Gastroesophageal sphincter (tissue), 4 donors: ENCODE results near the gene FOXD2. TPM values are rescaled to one million over a fixed set of nuclear protein-coding genes. Genes with fewer than 3 reads are reported as not detected.

Source experiments
- ATAC-seq: fragments of 150-250 bp; one replicate; pipeline ENCODE4 v1.9.1; 2016; ENCODE audit warnings: mild to moderate bottlenecking, moderate library complexity
- H3K27ac ChIP-seq, 4 donors: fragments of 200-600 bp; sonication (generic) in 3 of 4; 1 replicate in 3 of 4; 2 replicates in 1 of 4; pipeline ENCODE4 v1.5.1; 2016 to 2019
- H3K27me3 ChIP-seq: fragments of 200-600 bp; sonication (generic); one replicate; pipeline ENCODE4 v1.5.1; 2019
- H3K36me3 ChIP-seq, 2 donors: fragments of 200-600 bp; sonication (generic); one replicate each; pipeline ENCODE4 v1.5.1; 2019; ENCODE audit warnings: control low read depth in 1 of 2
- H3K4me1 ChIP-seq, 3 donors: fragments of 200-600 bp; sonication (generic); 1 replicate in 2 of 3; 2 replicates in 1 of 3; pipeline ENCODE4 v1.5.1; 2016 to 2019; ENCODE audit warnings: control low read depth in 2 of 3
- H3K4me3 ChIP-seq, 2 donors: fragments of 200-600 bp; sonication (generic); one replicate each; pipeline ENCODE4 v1.5.1; 2019; ENCODE audit warnings: mild to moderate bottlenecking in 1 of 2, moderate library complexity in 1 of 2
- H3K9me3 ChIP-seq, 3 donors: fragments of 200-600 bp; sonication (generic); one replicate each; pipeline ENCODE4 v1.5.1; 2017 to 2019; ENCODE audit warnings: control low read depth in 2 of 3
- EP300 ChIP-seq: sonication (generic); formaldehyde crosslinking; IDR thresholded peaks from one replicate; pipeline ENCODE4 v1.6.1; 2017; ENCODE audit warnings: antibody characterized with exemption, mild to moderate bottlenecking
- POLR2A ChIP-seq, 2 donors: fragments of 450-650 bp; IDR thresholded peaks; one replicate each; pipeline ENCODE4 v1.6.1; 2017; ENCODE audit warnings: antibody characterized with exemption in 2 of 2, mild to moderate bottlenecking in 2 of 2, moderate library complexity in 1 of 2
- POLR2AphosphoS5 ChIP-seq: sonication (generic); formaldehyde crosslinking; IDR thresholded peaks from one replicate; pipeline ENCODE4 v1.6.1; 2017; ENCODE audit warnings: antibody characterized with exemption
- WGBS, 2 donors: methylation state at CpG; one replicate each; pipeline ENCODE4 v1.1.5; 2018; ENCODE audit warnings: low coverage in 1 of 2; 5-methylcytosine and 5-hydroxymethylcytosine counted together
- total RNA-seq, 4 donors: library from RNA; depleted of rRNA; stranded (reverse); fragments of >200 nt; gene quantifications; one replicate each; pipeline ENCODE4 v1.1.0, GENCODE V29; 2016
- TF ChIP-seq, protein P1 (sequence below), 4 experiments: fragments of 200-600 bp in 2 of 4; fragments of 450-650 bp in 2 of 4; sonication (generic) in 1 of 4; IDR thresholded peaks; one replicate each; pipeline ENCODE4 v1.5.1; 2017 to 2019; ENCODE audit warnings: antibody characterized with exemption in 4 of 4, mild to moderate bottlenecking in 2 of 4, moderate library complexity in 2 of 4

The FOXD2 gene
- total RNA-seq, 4 donors from 2014 or later, result 0.04 to 0.81 (median 0.57) TPM

DNA sequence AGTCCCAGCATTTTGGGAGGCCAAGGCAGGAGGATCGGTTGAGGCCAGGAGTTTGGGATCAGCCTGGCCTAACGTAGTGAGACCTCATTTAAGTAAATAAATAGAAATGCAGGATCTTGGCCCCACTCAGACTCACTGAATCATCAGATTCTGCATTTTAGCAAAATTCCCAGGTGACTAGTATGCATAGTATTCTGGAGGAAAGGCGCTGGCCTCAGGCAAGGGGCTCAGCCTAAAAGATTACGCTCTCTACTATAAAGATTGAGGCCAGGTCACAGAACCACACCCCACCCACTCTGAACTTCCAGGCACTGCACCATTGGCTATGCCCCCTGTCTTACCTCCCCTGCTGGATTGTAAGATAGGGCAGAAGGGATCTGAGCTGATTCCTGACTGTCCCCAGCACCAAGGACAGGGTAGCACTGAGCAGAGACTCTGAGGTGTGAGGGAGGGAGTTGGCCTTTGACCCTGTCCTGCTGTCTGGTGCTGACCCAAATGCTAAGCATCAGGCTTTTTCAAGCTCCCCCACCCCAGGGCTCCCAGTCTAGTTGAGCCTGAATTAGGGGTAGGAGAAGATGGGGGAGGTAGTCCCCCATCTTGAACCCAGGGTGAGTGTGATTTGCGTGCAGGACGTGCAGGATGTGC lies 19.0 kb upstream of the FOXD2 start:
- Histone ChIP-seq H3K4me1 (peaks cover 0 to 13% (median 0%) of the 10 kb centered on the region in 3 donors), H3K9me3 (no peaks in the 10 kb centered on the region), H3K36me3 (no peaks in the 10 kb centered on the region), H3K27me3 (peaks cover 81% of the 10 kb centered on the region), H3K4me3 (no peak overlapping the region), H3K27ac (no peak overlapping the region)
- ATAC-seq, result no peak
- WGBS, 2 donors, result 86 to 94% methylated on average over 2 to 3 of the region's 6 CpGs
- TF ChIP-seq POLR2A (IDR thresholded peaks at IDR 0.05), result no peak
- TF ChIP-seq EP300, result no peak
- TF ChIP-seq POLR2AphosphoS5, result no peak
- TF ChIP-seq, protein P1, sequence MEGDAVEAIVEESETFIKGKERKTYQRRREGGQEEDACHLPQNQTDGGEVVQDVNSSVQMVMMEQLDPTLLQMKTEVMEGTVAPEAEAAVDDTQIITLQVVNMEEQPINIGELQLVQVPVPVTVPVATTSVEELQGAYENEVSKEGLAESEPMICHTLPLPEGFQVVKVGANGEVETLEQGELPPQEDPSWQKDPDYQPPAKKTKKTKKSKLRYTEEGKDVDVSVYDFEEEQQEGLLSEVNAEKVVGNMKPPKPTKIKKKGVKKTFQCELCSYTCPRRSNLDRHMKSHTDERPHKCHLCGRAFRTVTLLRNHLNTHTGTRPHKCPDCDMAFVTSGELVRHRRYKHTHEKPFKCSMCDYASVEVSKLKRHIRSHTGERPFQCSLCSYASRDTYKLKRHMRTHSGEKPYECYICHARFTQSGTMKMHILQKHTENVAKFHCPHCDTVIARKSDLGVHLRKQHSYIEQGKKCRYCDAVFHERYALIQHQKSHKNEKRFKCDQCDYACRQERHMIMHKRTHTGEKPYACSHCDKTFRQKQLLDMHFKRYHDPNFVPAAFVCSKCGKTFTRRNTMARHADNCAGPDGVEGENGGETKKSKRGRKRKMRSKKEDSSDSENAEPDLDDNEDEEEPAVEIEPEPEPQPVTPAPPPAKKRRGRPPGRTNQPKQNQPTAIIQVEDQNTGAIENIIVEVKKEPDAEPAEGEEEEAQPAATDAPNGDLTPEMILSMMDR (IDR thresholded peaks at IDR 0.05), result no peak

DNA sequence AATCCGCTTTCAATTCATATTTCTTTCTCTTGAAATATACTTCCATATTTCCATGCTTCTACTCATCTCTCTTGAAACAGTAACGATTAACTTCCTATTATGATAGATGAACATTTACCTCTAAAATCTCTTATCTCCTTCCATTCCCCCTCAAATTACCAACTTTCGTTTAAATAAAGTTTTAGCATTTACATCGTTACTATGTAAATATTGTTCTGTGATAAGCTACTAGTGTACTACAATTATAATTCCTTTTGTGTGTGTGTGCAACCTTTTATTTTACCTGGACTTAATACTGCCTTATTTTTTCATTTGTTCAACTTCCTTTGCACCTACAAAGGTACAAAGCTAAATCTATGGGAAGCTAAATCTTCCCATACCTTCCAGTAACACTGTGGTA lies 17.3 kb upstream of the FOXD2 start:
- no peak overlapping the region for H3K27ac ChIP-seq
- H3K36me3 ChIP-seq, result no peaks in the 10 kb centered on the region
- peaks cover 81% of the 10 kb centered on the region for H3K27me3 ChIP-seq
- WGBS, 2 donors, result 73 to 92% methylated on average over 3 to 4 of the region's 4 CpGs
- H3K9me3 ChIP-seq, result no peaks in the 10 kb centered on the region
- TF ChIP-seq POLR2AphosphoS5 (no peak), EP300 (no peak), POLR2A (IDR thresholded peaks at IDR 0.05) (no peak)
- TF ChIP-seq, protein P1 (IDR thresholded peaks at IDR 0.05), result no peak
- no peak for ATAC-seq
- H3K4me1 ChIP-seq, result peaks cover 0 to 13% (median 0%) of the 10 kb centered on the region in 3 donors
- no peak overlapping the region for H3K4me3 ChIP-seq

DNA sequence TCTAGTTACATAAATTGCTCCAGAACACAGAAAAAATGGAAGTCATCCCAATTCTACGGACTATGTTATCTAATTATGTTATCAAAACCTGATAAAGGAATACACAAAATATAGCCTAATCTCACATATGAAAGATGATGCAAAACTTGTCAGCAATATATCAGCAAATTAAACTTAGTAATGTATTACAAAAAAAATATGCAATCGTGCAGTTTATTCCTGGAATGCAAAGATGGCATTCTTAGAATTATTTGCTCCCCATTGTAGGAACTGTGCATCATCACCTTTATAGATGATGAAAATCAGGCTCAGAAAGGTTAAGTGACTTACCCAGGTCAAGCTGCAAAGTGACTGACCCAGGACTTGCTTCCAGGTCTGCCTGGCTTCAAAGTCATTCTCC lies 14.0 kb upstream of the FOXD2 start:
- no peaks in the 10 kb centered on the region for H3K36me3 ChIP-seq

GRCh38 chr1:47424336-47424982 lies 13.4 kb upstream of the FOXD2 start:
- 0 to 7% methylated on average over 2 to 6 of the region's 6 CpGs for WGBS, 2 donors
- no peak overlapping the region for H3K4me3 ChIP-seq
- peaks cover 79% of the 10 kb centered on the region for H3K27me3 ChIP-seq
- TF ChIP-seq POLR2AphosphoS5, result no peak
- TF ChIP-seq, protein P1 (IDR thresholded peaks at IDR 0.05), result peak in 3 of 4 experiments; percentile 56 to 71 (median 61)
- no peaks in the 10 kb centered on the region for H3K36me3 ChIP-seq
- H3K9me3 ChIP-seq, result no peaks in the 10 kb centered on the region
- no peak overlapping the region for H3K27ac ChIP-seq
- H3K4me1 ChIP-seq, result no peaks in the 10 kb centered on the region
- ATAC-seq, result no peak

More for the DNA sequence above, 14.0 kb upstream of the FOXD2 start:
- Histone ChIP-seq H3K9me3 (no peaks in the 10 kb centered on the region), H3K4me3 (no peak overlapping the region), H3K27me3 (peaks cover 79% of the 10 kb centered on the region), H3K27ac (no peak overlapping the region), H3K4me1 (no peaks in the 10 kb centered on the region)
- TF ChIP-seq EP300 (no peak), POLR2AphosphoS5 (no peak), POLR2A (IDR thresholded peaks at IDR 0.05) (no peak)
- TF ChIP-seq, protein P1 (IDR thresholded peaks at IDR 0.05), result no peak
- ATAC-seq, result no peak
- WGBS, 2 donors, result 33 to 45% methylated on average over 2 of the region's 2 CpGs

DNA sequence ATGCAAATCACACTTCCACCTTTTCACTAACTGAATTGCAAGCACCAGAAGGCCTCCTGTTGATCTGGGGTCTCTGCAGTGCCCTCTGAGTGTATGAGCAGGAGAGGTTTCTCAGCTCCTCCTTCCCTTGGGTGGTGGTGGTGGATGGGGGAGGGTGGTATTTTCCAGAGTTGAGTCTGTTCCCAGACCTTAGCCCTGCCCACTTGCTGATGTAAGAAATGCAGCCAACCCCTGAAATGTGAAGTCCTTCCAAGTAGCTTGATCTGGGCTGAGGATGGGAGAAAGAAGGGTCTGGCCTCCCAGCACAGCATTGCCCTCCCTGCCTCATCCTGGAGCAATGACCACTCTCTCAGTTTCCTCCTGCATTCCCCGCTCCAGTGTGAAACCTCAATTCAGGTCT lies 6.3 kb upstream of the FOXD2 start:
- Histone ChIP-seq H3K36me3 (no peaks in the 10 kb centered on the region), H3K4me1 (peaks cover 0 to 41% (median 22%) of the 10 kb centered on the region in 3 donors), H3K4me3 (no peak overlapping the region), H3K27me3 (peaks cover 100% of the 10 kb centered on the region), H3K27ac (no peak overlapping the region), H3K9me3 (no peaks in the 10 kb centered on the region)
- WGBS, 2 donors, result 80% methylated on average over 1 of the region's 1 CpG; no CpG with 5 or more reads in 1 of the 2 donors
- no peak for ATAC-seq
- TF ChIP-seq POLR2A (IDR thresholded peaks at IDR 0.05) (no peak), EP300 (no peak), POLR2AphosphoS5 (no peak)
- TF ChIP-seq, protein P1 (IDR thresholded peaks at IDR 0.05), result no peak
